COLO668 (cell line): ENCODE data around the gene GPR25.
"Not testable (repeated sequence)": the region's sequence is repeated elsewhere in the genome, so short reads cannot be mapped to it uniquely, and the experiment has no call there.

ENCODE experiments used
- DNase-seq: peaks from one replicate; lab custom pipeline; 2025; ENCODE audit not compliant: unreplicated experiment; lab: John Stamatoyannopoulos, UW

Gene GPR25

GRCh38 chr1:200909757-200910239, 37.0 kb downstream of the GPR25 start:
- DNase-seq: no peak

GRCh38 chr1:200911361-200911760, 38.6 kb downstream of the GPR25 start:
- DNase-seq: no peak

- DNase-seq: not testable (repeated sequence)
These were observed 39.2 kb downstream of the GPR25 start for GRCh38 chr1:200911936-200912335.

- DNase-seq: no peak
These were observed 40.1 kb downstream of the GPR25 start for GRCh38 chr1:200912737-200913407.

- no peak for DNase-seq
These were observed 43.4 kb downstream of the GPR25 start for GRCh38 chr1:200916152-200916551.

- no peak for DNase-seq
These were observed 43.9 kb downstream of the GPR25 start for GRCh38 chr1:200916681-200917080.

GRCh38 chr1:200917291-200917817, 44.6 kb downstream of the GPR25 start:
- no peak for DNase-seq

- DNase-seq: no peak
These were observed 45.2 kb downstream of the GPR25 start for GRCh38 chr1:200918006-200918405.

GRCh38 chr1:200919386-200919785, 46.6 kb downstream of the GPR25 start:
- no peak for DNase-seq

GRCh38 chr1:200921571-200922110, 48.9 kb downstream of the GPR25 start:
- DNase-seq: no peak

GRCh38 chr1:200922406-200922805, 49.6 kb downstream of the GPR25 start:
- no peak for DNase-seq

GRCh38 chr1:200923601-200924000, 50.8 kb downstream of the GPR25 start:
- no peak for DNase-seq
